WTC11 (cell line): Measurements from ENCODE around the gene SLC25A41.

Experiments
- ATF3 ChIP-seq: sonication (generic); formaldehyde crosslinking; conservative IDR thresholded peaks from 2 replicates; pipeline ENCODE4 v1.8.1; 2022; ENCODE audit warnings: mild to moderate bottlenecking, missing genetic modification reagents
- CTCF ChIP-seq: fragments of 200-600 bp; IDR thresholded peaks from 2 replicates; pipeline ENCODE4 v1.8.0; 2022; ENCODE audit warnings: antibody characterized with exemption
- FOXJ3 ChIP-seq: sonication (generic); formaldehyde crosslinking; IDR thresholded peaks from 2 replicates; pipeline ENCODE4 v1.9.0; 2021; ENCODE audit warnings: missing genetic modification reagents, mild to moderate bottlenecking, borderline replicate concordance
- FOXP1 ChIP-seq: sonication (generic); formaldehyde crosslinking; IDR thresholded peaks from 2 replicates; pipeline ENCODE4 v1.8.0; 2022; ENCODE audit warnings: missing genetic modification reagents, mild to moderate bottlenecking, moderate library complexity, borderline replicate concordance
- GABPB1 ChIP-seq: sonication (generic); formaldehyde crosslinking; IDR thresholded peaks from 2 replicates; pipeline ENCODE4 v1.8.1; 2023; ENCODE audit warnings: mild to moderate bottlenecking, missing genetic modification reagents
- MAX ChIP-seq: sonication (generic); formaldehyde crosslinking; IDR thresholded peaks from 2 replicates; pipeline ENCODE4 v1.8.0; 2022; ENCODE audit warnings: mild to moderate bottlenecking, missing genetic modification reagents
- MLX ChIP-seq: sonication (generic); formaldehyde crosslinking; IDR thresholded peaks from 2 replicates; pipeline ENCODE4 v1.8.1; 2023; ENCODE audit warnings: mild to moderate bottlenecking, missing genetic modification reagents, moderate library complexity
- NR2C2 ChIP-seq: sonication (generic); formaldehyde crosslinking; IDR thresholded peaks from 2 replicates; pipeline ENCODE4 v1.8.0; 2022; ENCODE audit warnings: mild to moderate bottlenecking, missing genetic modification reagents
- NR3C1 ChIP-seq: sonication (generic); formaldehyde crosslinking; conservative IDR thresholded peaks from 2 replicates; pipeline ENCODE4 v1.8.1; 2023; ENCODE audit warnings: low read depth, mild to moderate bottlenecking, missing genetic modification reagents
- SMAD4 ChIP-seq: sonication (generic); formaldehyde crosslinking; IDR thresholded peaks from 2 replicates; pipeline ENCODE4 v1.8.0; 2022; ENCODE audit warnings: mild to moderate bottlenecking, missing genetic modification reagents
- TEAD4 ChIP-seq: sonication (generic); formaldehyde crosslinking; IDR thresholded peaks from 2 replicates; pipeline ENCODE4 v1.8.0; 2022; ENCODE audit warnings: mild to moderate bottlenecking, missing genetic modification reagents
- ZNF263 ChIP-seq: sonication (generic); formaldehyde crosslinking; IDR thresholded peaks from 2 replicates; pipeline ENCODE4 v1.8.1; 2022; ENCODE audit warnings: low read depth, mild to moderate bottlenecking, moderate library complexity, missing genetic modification reagents
- ZSCAN18 ChIP-seq: fragments of 250-450 bp; sonication (Bioruptor Pico); IDR thresholded peaks from 2 replicates; pipeline ENCODE4 v2.1.2; 2022; ENCODE audit warnings: mild to moderate bottlenecking, moderate library complexity

- TF ChIP-seq CTCF = no peak
- no peak for TF ChIP-seq MLX (CRISPR knock-in tag)
- no peak for TF ChIP-seq MAX
- no peak for TF ChIP-seq NR3C1
- no peak for TF ChIP-seq ATF3
- TF ChIP-seq ZNF263 (CRISPR knock-in tag) = no peak
- TF ChIP-seq FOXJ3 = no peak
- TF ChIP-seq ZSCAN18 (CRISPR knock-in tag) = no peak
- TF ChIP-seq SMAD4 (CRISPR knock-in tag) = no peak
- TF ChIP-seq TEAD4 = no peak
- TF ChIP-seq GABPB1 = no peak
- no peak for TF ChIP-seq FOXP1 (CRISPR knock-in tag)
- no peak for TF ChIP-seq NR2C2
These were observed 24.2 kb downstream of the SLC25A41 start for GRCh38 chr19:6409346-6409745.
